ENCODE data around the gene NOXA1. TPM values are rescaled to one million over a fixed set of nuclear protein-coding genes. Genes with fewer than 3 reads are reported as not detected.

Gene NOXA1
- total and polyA plus RNA-seq, 4 experiments from 2014 or later = 0.29 to 5.6 (median 2.8) TPM

- no peak for DNase-seq
- Histone ChIP-seq H3K9me3 (ENCODE audit: control insufficient read depth in 1 of 2, low read length in 2 of 2) (no peaks in the 10 kb centered on the region), H3K36me3 (ENCODE audit: insufficient read depth, low read length) (no peaks in the 10 kb centered on the region), H3K4me3 (ENCODE audit: low read length in 2 of 2) (no peak overlapping the region), H3K27me3 (ENCODE audit: insufficient read depth, low read length) (no peaks in the 10 kb centered on the region), H3K4me1 (ENCODE audit: insufficient read depth, low read length) (peaks cover 9% of the 10 kb centered on the region), H3K27ac (ENCODE audit: low read depth, low read length) (no peak overlapping the region)
- no peak overlapping the region for H3K4me3 Mint-ChIP-seq
- no peaks in the 10 kb centered on the region for H3K27me3 Mint-ChIP-seq
- H3K36me3 Mint-ChIP-seq = no peaks in the 10 kb centered on the region
- intact Hi-C loops (cut with micrococcal nuclease) = no loop called here
- H3K27ac Mint-ChIP-seq = no peak overlapping the region
- peaks cover 2 to 11% (median 4%) of the 10 kb centered on the region in 4 donors for H3K4me1 Mint-ChIP-seq
- ChIA-PET POLR2A (ENCODE audit: partially characterized antibody) (no interaction called here), CTCF (ENCODE audit: partially characterized antibody) (no interaction called here)
- H3K9me3 Mint-ChIP-seq = no peaks in the 10 kb centered on the region
Measured at GRCh38 chr9:137416006-137416562, 7.1 kb upstream of the NOXA1 start.

GRCh38 chr9:137416563-137417151 lies 6.5 kb upstream of the NOXA1 start:
- Histone ChIP-seq H3K4me3 (ENCODE audit: low read length in 2 of 2) (no peak overlapping the region), H3K27ac (ENCODE audit: low read depth, low read length) (no peak overlapping the region), H3K27me3 (ENCODE audit: insufficient read depth, low read length) (no peaks in the 10 kb centered on the region), H3K36me3 (ENCODE audit: insufficient read depth, low read length) (no peaks in the 10 kb centered on the region), H3K4me1 (ENCODE audit: insufficient read depth, low read length) (peaks cover 11% of the 10 kb centered on the region), H3K9me3 (ENCODE audit: control insufficient read depth in 1 of 2, low read length in 2 of 2) (no peaks in the 10 kb centered on the region)
- intact Hi-C loops (cut with micrococcal nuclease) = no loop called here
- Mint-ChIP-seq H3K4me1 (peaks cover 2 to 11% (median 5%) of the 10 kb centered on the region in 4 donors), H3K9me3 (no peaks in the 10 kb centered on the region), H3K4me3 (peak overlapping the region in 2 of 8 donors; percentile 15 to 23), H3K36me3 (no peaks in the 10 kb centered on the region), H3K27ac (no peak overlapping the region), H3K27me3 (no peaks in the 10 kb centered on the region)
- CTCF ChIA-PET (ENCODE audit: partially characterized antibody) = no interaction called here
- DNase-seq = peak in 1 of 5 donors; percentile 9
- POLR2A ChIA-PET (ENCODE audit: partially characterized antibody) = no interaction called here

- no peak overlapping the region for H3K4me3 ChIP-seq (ENCODE audit: low read length in 2 of 2)
- no peaks in the 10 kb centered on the region for H3K27me3 ChIP-seq (ENCODE audit: insufficient read depth, low read length)
- Mint-ChIP-seq H3K36me3 (no peaks in the 10 kb centered on the region), H3K9me3 (no peaks in the 10 kb centered on the region), H3K27me3 (no peaks in the 10 kb centered on the region), H3K4me3 (peak overlapping the region in 6 of 8 donors; percentile 29 to 86 (median 62)), H3K27ac (peak overlapping the region in 1 of 7 donors; percentile 57), H3K4me1 (peaks cover 6 to 18% (median 11%) of the 10 kb centered on the region in 4 donors)
- H3K9me3 ChIP-seq (ENCODE audit: control insufficient read depth in 1 of 2, low read length in 2 of 2) = no peaks in the 10 kb centered on the region
- intact Hi-C loops (cut with micrococcal nuclease) = no loop called here
- POLR2A ChIA-PET (ENCODE audit: partially characterized antibody) = no interaction called here
- H3K27ac ChIP-seq (ENCODE audit: low read depth, low read length) = no peak overlapping the region
- peaks cover 15% of the 10 kb centered on the region for H3K4me1 ChIP-seq (ENCODE audit: insufficient read depth, low read length)
- CTCF ChIA-PET (ENCODE audit: partially characterized antibody) = no interaction called here
- H3K36me3 ChIP-seq (ENCODE audit: insufficient read depth, low read length) = no peaks in the 10 kb centered on the region
- peak in 1 of 5 donors; percentile 27 for DNase-seq
Measured at GRCh38 chr9:137417161-137418021, 5.8 kb upstream of the NOXA1 start.

- no peaks in the 10 kb centered on the region for H3K27me3 Mint-ChIP-seq
- CTCF ChIA-PET (ENCODE audit: partially characterized antibody) = interaction anchor here (0.9 kb wide), 1 partner anchor 41 kb away, joined by 3 read pairs; no protein-coding TSS in a partner anchor
- POLR2A ChIA-PET (ENCODE audit: partially characterized antibody) = interaction anchor here (0.7 to 1.7 kb wide), 17 partner anchors 10 to 705 kb away, joined by 3 to 14 read pairs (median 4); partner anchors contain the start of genes ENTPD8, MRPL41, NELFB and NSMF
Measured at GRCh38 chr9:137421838-137422603, 1.2 kb upstream of the NOXA1 start.

GRCh38 chr9:137423514-137424291 lies 510 bp downstream of the NOXA1 start:
- H3K27me3 Mint-ChIP-seq = no peaks in the 10 kb centered on the region
- peak overlapping the region in 1 of 7 donors; percentile 87 for H3K27ac Mint-ChIP-seq
- ChIA-PET POLR2A (ENCODE audit: partially characterized antibody) (interaction anchor here (0.8 to 2.1 kb wide), 18 partner anchors 10 to 707 kb away, joined by 3 to 14 read pairs (median 5); partner anchors contain the start of genes MRPL41, NELFB, NRARP and NSMF), CTCF (ENCODE audit: partially characterized antibody) (interaction anchor here (1.0 kb wide), 2 partner anchors 20 kb away, joined by 4 to 6 read pairs; no protein-coding TSS in a partner anchor)
- no peaks in the 10 kb centered on the region for H3K36me3 ChIP-seq (ENCODE audit: insufficient read depth, low read length)
- intact Hi-C loops (cut with micrococcal nuclease) = loop anchor here (1.0 to 10.0 kb wide), 3 partner anchors 22 to 131 kb away; partner anchors contain the start of genes MRPL41, NSMF and PNPLA7
- no peaks in the 10 kb centered on the region for H3K9me3 ChIP-seq (ENCODE audit: control insufficient read depth in 1 of 2, low read length in 2 of 2)
- peaks cover 5 to 21% (median 9%) of the 10 kb centered on the region in 4 donors for H3K4me1 Mint-ChIP-seq
- H3K9me3 Mint-ChIP-seq = no peaks in the 10 kb centered on the region
- peak overlapping the region in 1 of 2 donors; percentile 57 for H3K4me3 ChIP-seq (ENCODE audit: low read length in 2 of 2)
- H3K4me1 ChIP-seq (ENCODE audit: insufficient read depth, low read length) = peaks cover 24% of the 10 kb centered on the region
- no peak overlapping the region for H3K27ac ChIP-seq (ENCODE audit: low read depth, low read length)
- no peaks in the 10 kb centered on the region for H3K36me3 Mint-ChIP-seq
- H3K27me3 ChIP-seq (ENCODE audit: insufficient read depth, low read length) = no peaks in the 10 kb centered on the region
- DNase-seq = no peak
- H3K4me3 Mint-ChIP-seq = peak overlapping the region in 6 of 8 donors; percentile 72 to 82 (median 75)

More at GRCh38 chr9:137421838-137422603, 1.2 kb upstream of the NOXA1 start:
- no peaks in the 10 kb centered on the region for H3K9me3 Mint-ChIP-seq
- H3K9me3 ChIP-seq (ENCODE audit: control insufficient read depth in 1 of 2, low read length in 2 of 2) = no peaks in the 10 kb centered on the region
- H3K36me3 ChIP-seq (ENCODE audit: insufficient read depth, low read length) = no peaks in the 10 kb centered on the region
- H3K27me3 ChIP-seq (ENCODE audit: insufficient read depth, low read length) = no peaks in the 10 kb centered on the region
- no peak for DNase-seq
- H3K4me3 Mint-ChIP-seq = peak overlapping the region; percentile 82 to 87 (median 85)
- peaks cover 5 to 21% (median 9%) of the 10 kb centered on the region in 4 donors for H3K4me1 Mint-ChIP-seq
- peaks cover 24% of the 10 kb centered on the region for H3K4me1 ChIP-seq (ENCODE audit: insufficient read depth, low read length)
- H3K36me3 Mint-ChIP-seq = no peaks in the 10 kb centered on the region
- H3K27ac Mint-ChIP-seq = peak overlapping the region; percentile 48 to 80 (median 73)
- H3K4me3 ChIP-seq (ENCODE audit: low read length in 2 of 2) = peak overlapping the region; percentile 57
- H3K27ac ChIP-seq (ENCODE audit: low read depth, low read length) = peak overlapping the region; percentile 43
- intact Hi-C loops (cut with micrococcal nuclease) = loop anchor here (1.0 to 10.0 kb wide), 3 partner anchors 35 to 133 kb away; partner anchors contain the start of genes MRPL41, NSMF and PNPLA7

GRCh38 chr9:137426018-137426681 lies 3.0 kb downstream of the NOXA1 start:
- Mint-ChIP-seq H3K36me3 (no peaks in the 10 kb centered on the region), H3K27ac (no peak overlapping the region), H3K4me1 (peaks cover 5 to 21% (median 9%) of the 10 kb centered on the region in 4 donors), H3K4me3 (no peak overlapping the region), H3K27me3 (no peaks in the 10 kb centered on the region), H3K9me3 (no peaks in the 10 kb centered on the region)
- no peaks in the 10 kb centered on the region for H3K9me3 ChIP-seq (ENCODE audit: control insufficient read depth in 1 of 2, low read length in 2 of 2)
- no peak overlapping the region for H3K4me3 ChIP-seq (ENCODE audit: low read length in 2 of 2)
- H3K27ac ChIP-seq (ENCODE audit: low read depth, low read length) = no peak overlapping the region
- peaks cover 21% of the 10 kb centered on the region for H3K4me1 ChIP-seq (ENCODE audit: insufficient read depth, low read length)
- intact Hi-C loops (cut with micrococcal nuclease) = loop anchor here (10.0 kb wide), 1 partner anchor 129 kb away; the partner anchor contains the start of genes MRPL41 and PNPLA7
- peak in 1 of 5 donors; percentile 29 for DNase-seq
- POLR2A ChIA-PET (ENCODE audit: partially characterized antibody) = no interaction called here
- CTCF ChIA-PET (ENCODE audit: partially characterized antibody) = no interaction called here
- H3K27me3 ChIP-seq (ENCODE audit: insufficient read depth, low read length) = no peaks in the 10 kb centered on the region
- H3K36me3 ChIP-seq (ENCODE audit: insufficient read depth, low read length) = no peaks in the 10 kb centered on the region
